H1 (cell line): Measurements from ENCODE around the gene CPZ. TPM values are rescaled to one million over a fixed set of nuclear protein-coding genes. Genes with fewer than 3 reads are reported as not detected.

Experiments
- CTCF ChIA-PET: fragments of 300-600 bp; sonication (Branson Sonifier 250); formaldehyde crosslinking; loops from one replicate; lab custom pipeline; 2021; ENCODE audit not compliant: partially characterized antibody; lab: Charles Lee
- POLR2A ChIA-PET: fragments of 300-600 bp; sonication (Branson Sonifier 250); formaldehyde crosslinking; loops from one replicate; lab custom pipeline; 2021; ENCODE audit warnings: inconsistent platforms; ENCODE audit not compliant: partially characterized antibody; lab: Charles Lee
- DNase-seq, 2 experiments: peaks; one replicate each; pipeline versions ENCODE4 v3.0.0 to v3.0.0-alpha.2; 2010 to 2022; ENCODE audit warnings: low spot score in 2 of 2, low read depth in 1 of 2, mixed read lengths in 1 of 2
- FAIRE-seq: peaks from 2 replicates; lab custom pipeline; 2011; peaks lifted over from hg19 to GRCh38; lab: Jason Lieb, UNC
- H2AFZ ChIP-seq: 2 replicates; pipeline ENCODE4 v1.8.1; 2012; ENCODE audit warnings: low read length, inconsistent platforms
- H2AK5ac ChIP-seq: 2 replicates; pipeline ENCODE4 v1.6.1; 2013; ENCODE audit warnings: low read depth, low read length
- H2BK120ac ChIP-seq: replicated peaks from 2 replicates; pipeline ENCODE3; 2013; ENCODE audit warnings: low read depth, low read length, inconsistent platforms
- H2BK12ac ChIP-seq: 2 replicates; pipeline ENCODE4 v1.6.1; 2013; ENCODE audit warnings: low read depth, low read length
- H2BK15ac ChIP-seq: 2 replicates; pipeline ENCODE4 v1.6.1; 2013; ENCODE audit warnings: low read length
- H2BK20ac ChIP-seq: 2 replicates; pipeline ENCODE4 v1.6.1; 2013; ENCODE audit warnings: low read length
- H2BK5ac ChIP-seq: 2 replicates; pipeline ENCODE4 v1.6.1; 2013; ENCODE audit warnings: low read depth, low read length
- H3K14ac ChIP-seq: 2 replicates; pipeline ENCODE4 v1.6.1; 2013; ENCODE audit warnings: inconsistent platforms; ENCODE audit not compliant: insufficient read length
- H3K18ac ChIP-seq: 2 replicates; pipeline ENCODE4 v1.6.1; 2013; ENCODE audit warnings: low read length; ENCODE audit errors: extremely low read depth
- H3K23ac ChIP-seq: 2 replicates; pipeline ENCODE4 v1.6.1; 2013; ENCODE audit warnings: inconsistent platforms; ENCODE audit not compliant: insufficient read length
- H3K23me2 ChIP-seq: 2 replicates; pipeline ENCODE4 v1.6.1; 2013; ENCODE audit warnings: low read depth, low read length
- H3K27ac ChIP-seq: 2 replicates; pipeline ENCODE4 v1.6.1; 2011; ENCODE audit warnings: low read depth, low read length, inconsistent platforms
- H3K27me3 ChIP-seq, 4 experiments: replicated peaks in 1 of 4; 1 replicate in 1 of 4; 2 replicates in 3 of 4; pipeline versions ENCODE4 v1.6.1 to v1.8.1; 2011 to 2013; ENCODE audit warnings: low read length in 3 of 4, mild to moderate bottlenecking in 3 of 4, inconsistent platforms in 2 of 4, mixed read lengths in 2 of 4, moderate library complexity in 1 of 4; ENCODE audit not compliant: control insufficient read depth in 3 of 4, insufficient read depth in 3 of 4; ENCODE audit errors: extremely low read depth in 1 of 4
- H3K36me3 ChIP-seq, 4 experiments: 2 replicates each; pipeline versions ENCODE4 v1.6.1 to v1.8.1; 2011 to 2013; ENCODE audit warnings: mild to moderate bottlenecking in 4 of 4, low read length in 3 of 4, moderate library complexity in 2 of 4, control low read depth in 1 of 4, inconsistent platforms in 1 of 4; ENCODE audit not compliant: insufficient read depth in 4 of 4, control insufficient read depth in 2 of 4
- H3K4ac ChIP-seq: replicated peaks from 2 replicates; pipeline ENCODE3; 2013; ENCODE audit warnings: low read length, low read depth, mixed read lengths, inconsistent platforms; ENCODE audit not compliant: insufficient read length
- H3K4me1 ChIP-seq, 4 experiments: replicated peaks in 1 of 4; 1 replicate in 1 of 4; 2 replicates in 3 of 4; pipeline versions ENCODE4 v1.6.1 to v1.8.1; 2011 to 2013; ENCODE audit warnings: low read length in 3 of 4, inconsistent platforms in 2 of 4, mixed read lengths in 1 of 4; ENCODE audit not compliant: insufficient read depth in 4 of 4, control insufficient read depth in 3 of 4
- H3K4me2 ChIP-seq, 2 experiments: 2 replicates each; pipeline versions ENCODE4 v1.6.1 to v1.8.1; 2011 to 2013; ENCODE audit warnings: low read depth in 2 of 2, low read length in 2 of 2, control low read depth in 1 of 2, inconsistent platforms in 1 of 2, mild to moderate bottlenecking in 1 of 2; ENCODE audit not compliant: insufficient read depth in 1 of 2
- H3K4me3 ChIP-seq, 4 experiments: fragments of 200-600, 300-600 bp in 1 of 4; sonication (generic), shearing (Covaris generic), sonication (Bioruptor Twin) in 1 of 4; 2 replicates each; pipeline versions ENCODE4 v1.5.1 to v1.8.1; 2011 to 2016; ENCODE audit warnings: low read length in 4 of 4, low read depth in 3 of 4, control low read depth in 2 of 4, inconsistent platforms in 2 of 4, mild to moderate bottlenecking in 2 of 4, mixed read lengths in 1 of 4, moderate library complexity in 1 of 4; ENCODE audit not compliant: insufficient read depth in 2 of 4; ENCODE audit errors: extremely low read depth in 1 of 4
- H3K56ac ChIP-seq: replicated peaks from 2 replicates; pipeline ENCODE3; 2013; ENCODE audit warnings: low read depth, mild to moderate bottlenecking, mixed read lengths, low read length, inconsistent platforms; ENCODE audit not compliant: insufficient read length
- H3K79me1 ChIP-seq: 2 replicates; pipeline ENCODE4 v1.6.1; 2013; ENCODE audit warnings: low read depth, low read length, control low read depth
- H3K79me2 ChIP-seq, 2 experiments: 2 replicates each; pipeline versions ENCODE4 v1.6.1 to v1.8.1; 2012 to 2013; ENCODE audit warnings: low read length in 2 of 2, mild to moderate bottlenecking in 2 of 2, inconsistent platforms in 1 of 2; ENCODE audit not compliant: insufficient read depth in 2 of 2, control insufficient read depth in 1 of 2
- H3K9ac ChIP-seq, 4 experiments: replicated peaks in 1 of 4; 1 replicate in 1 of 4; 2 replicates in 3 of 4; pipeline versions ENCODE4 v1.6.1 to v1.8.1; 2011 to 2013; ENCODE audit warnings: low read depth in 3 of 4, low read length in 3 of 4, control low read depth in 2 of 4, mild to moderate bottlenecking in 2 of 4, moderate library complexity in 2 of 4, inconsistent platforms in 1 of 4; ENCODE audit errors: extremely low read depth in 1 of 4
- H3K9me3 ChIP-seq, 2 experiments: 2 replicates each; pipeline versions ENCODE4 v1.6.1 to v1.8.1; 2012 to 2013; ENCODE audit warnings: mild to moderate bottlenecking in 2 of 2, moderate library complexity in 2 of 2, control low read depth in 1 of 2, inconsistent platforms in 1 of 2, low read depth in 1 of 2, low read length in 1 of 2, mixed read lengths in 1 of 2; ENCODE audit not compliant: insufficient read depth in 2 of 2
- H4K20me1 ChIP-seq, 2 experiments: replicated peaks in 1 of 2; 2 replicates each; pipeline versions ENCODE3 to v1.8.1; 2011 to 2013; ENCODE audit warnings: inconsistent platforms in 2 of 2, low read length in 2 of 2, mild to moderate bottlenecking in 1 of 2; ENCODE audit not compliant: insufficient read depth in 2 of 2, control insufficient read depth in 1 of 2
- H4K5ac ChIP-seq: 2 replicates; pipeline ENCODE4 v1.6.1; 2013; ENCODE audit warnings: low read length, low read depth, mixed read lengths, inconsistent platforms; ENCODE audit not compliant: insufficient read length
- H4K8ac ChIP-seq: 2 replicates; pipeline ENCODE4 v1.8.0; 2013; ENCODE audit warnings: mild to moderate bottlenecking, moderate library complexity, low read length, inconsistent platforms; ENCODE audit not compliant: insufficient read depth; ENCODE audit errors: extremely low read depth
- H4K91ac ChIP-seq: replicated peaks from 2 replicates; pipeline ENCODE3; 2013; ENCODE audit warnings: low read length, mixed read lengths, inconsistent platforms; ENCODE audit not compliant: insufficient read length
- BCL11A ChIP-seq, 2 experiments: IDR thresholded peaks; one replicate each; pipeline ENCODE4 v1.6.1; 2011; ENCODE audit warnings: low read depth in 2 of 2, low read length in 2 of 2, mild to moderate bottlenecking in 2 of 2
- EZH2 ChIP-seq: fragments of 200-600 bp; sonication (generic); IDR thresholded peaks from 2 replicates; pipeline ENCODE4 v1.7.1; 2012; ENCODE audit warnings: low read depth, mild to moderate bottlenecking, moderate library complexity, low read length, inconsistent platforms; ENCODE audit not compliant: severe bottlenecking
- KDM5A ChIP-seq: fragments of 200-600 bp; IDR thresholded peaks from 2 replicates; pipeline ENCODE4 v1.7.1; 2012; ENCODE audit warnings: mild to moderate bottlenecking, low read length, inconsistent platforms, mixed read lengths
- MAFK ChIP-seq: IDR thresholded peaks from 2 replicates; pipeline ENCODE4 v1.6.1; 2012; ENCODE audit warnings: low read depth, mild to moderate bottlenecking, improper control_type of control experiment, low read length
- POLR2AphosphoS5 ChIP-seq: IDR thresholded peaks from 2 replicates; pipeline ENCODE4 v1.6.1; 2011; ENCODE audit warnings: low read depth, low read length
- SUZ12 ChIP-seq: fragments of 200-600 bp; sonication (generic); IDR thresholded peaks from 2 replicates; pipeline ENCODE4 v1.6.1; 2012; ENCODE audit warnings: mild to moderate bottlenecking, inconsistent platforms, low read length, moderate library complexity, mixed read lengths
- YY1 ChIP-seq: IDR thresholded peaks from 2 replicates; pipeline ENCODE4 v1.6.1; 2011; ENCODE audit warnings: low read depth, mild to moderate bottlenecking, low read length
- whole genome bisulfite sequencing, 2 experiments: shearing (Covaris generic) in 1 of 2; methylation state at CpG; one replicate each; pipeline versions ENCODE4 v1.1.6 to v1.1.7; 2013 to 2015; ENCODE audit warnings: low lambda C conversion rate in 2 of 2, mixed read lengths in 2 of 2, inconsistent platforms in 1 of 2, low coverage in 1 of 2, missing lambda C conversion rate in 1 of 2; ENCODE audit not compliant: insufficient replicate concordance in 2 of 2, insufficient coverage in 1 of 2, insufficient read length in 1 of 2; ENCODE audit errors: extremely low coverage in 1 of 2, missing lambda C conversion rate in 1 of 2; 5-methylcytosine and 5-hydroxymethylcytosine counted together
- polyA plus RNA-seq, 7 experiments: library from polyadenylated mRNA; depleted of rRNA in 3 of 7; stranded (reverse) in 5 of 7; unstranded in 2 of 7; fragments of >200 nt in 5 of 7; fragments of 200-250 nt in 2 of 7; gene quantifications; 1 replicate in 5 of 7; 2 replicates in 1 of 7; 4 replicates in 1 of 7; pipeline versions ENCODE4 v1.2.1 to v1.2.3, GENCODE V29; 2011 to 2013; ENCODE audit warnings: missing spikeins in 2 of 7, mixed read lengths in 2 of 7
- total RNA-seq: library from RNA; stranded (reverse); fragmentation: NEBNext Ultra II Directional; extraction: Animal tissue kit (Norgen Biotek cat#: 25700); gene quantifications from 2 replicates; pipeline ENCODE4 v1.2.1, GENCODE V29; 2021
- TF ChIP-seq, protein P1 (sequence below): IDR thresholded peaks from 2 replicates; pipeline ENCODE4 v1.6.1; 2012; ENCODE audit warnings: low read length, inconsistent platforms
- TF ChIP-seq, protein P2 (sequence below): IDR thresholded peaks from 2 replicates; pipeline ENCODE4 v1.6.1; 2011; ENCODE audit warnings: low read length, improper control_type of control experiment

The CPZ gene
- total and polyA plus RNA-seq, 2 of the 8 experiments (the other 6 are each of a cell fraction or from before 2014, with no cell fraction given): 28.8 to 40.7 TPM

DNA sequence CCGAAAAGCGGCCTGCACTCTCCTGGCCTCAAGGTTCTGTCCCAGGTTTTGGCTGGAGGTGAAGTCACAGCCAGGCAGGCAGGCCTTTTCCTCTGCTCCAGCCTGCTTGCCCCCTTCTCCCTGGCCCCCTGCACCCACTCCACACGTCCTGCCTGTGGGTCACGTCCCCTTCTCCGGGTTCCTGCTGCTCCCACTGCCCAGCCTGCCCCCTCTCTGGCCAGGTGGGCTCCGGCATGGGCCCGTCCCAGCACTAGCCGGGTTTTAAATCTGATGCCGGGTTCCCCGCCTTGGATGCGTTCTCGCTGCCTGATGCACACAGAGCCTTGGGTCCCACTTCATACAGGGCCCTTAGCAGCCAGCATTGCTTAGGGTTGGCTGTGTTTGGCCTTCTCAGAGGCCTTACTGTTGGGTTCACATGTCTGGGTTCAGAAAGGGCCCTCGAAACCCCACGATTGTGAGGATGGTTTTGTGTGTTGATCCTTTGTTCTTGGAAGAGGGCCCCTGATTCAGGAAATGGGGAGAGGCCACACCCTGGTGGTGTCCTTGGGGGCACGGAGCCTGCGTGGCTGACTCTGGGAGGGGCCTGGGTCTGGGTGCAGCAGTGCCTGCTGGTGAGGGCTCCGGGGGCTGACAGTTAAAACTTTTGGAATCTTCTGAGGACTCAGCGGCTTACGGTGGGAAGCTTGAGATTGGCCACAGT, 6.0 kb downstream of the CPZ start:
- Histone ChIP-seq H3K9me3 (no peaks in the 10 kb centered on the region), H3K4me1 (peaks cover 0 to 8% (median 7%) of the 10 kb centered on the region in 4 experiments; a peak in 6 of 7 replicates), H3K18ac (no peak overlapping the region), H2BK5ac (no peak overlapping the region), H3K4me2 (no peak overlapping the region), H3K27me3 (0 out of 7 replicates have a peak, but pooled peaks cover 0 to 3% (median 0%) of the 10 kb centered on the region in 4 experiments), H3K36me3 (peaks cover 0 to 7% (median 5%) of the 10 kb centered on the region in 4 experiments; a peak in 4 of 8 replicates), H3K23me2 (peaks cover 3% of the 10 kb centered on the region; the same call in 1 of the 2 replicates), H3K23ac (no peak overlapping the region), H3K14ac (no peak overlapping the region), H3K79me1 (peaks cover 11% of the 10 kb centered on the region; the same call in 1 of the 2 replicates), H3K27ac (0 out of 2 replicates have a peak overlapping the region, but pooled peaks have one; percentile 45), H3K4ac (no peak overlapping the region), H4K91ac (no peak overlapping the region), H3K9ac (no peak overlapping the region), H2BK12ac (no peak overlapping the region), H2BK20ac (no peak overlapping the region), H2AK5ac (0 out of 2 replicates have a peak overlapping the region, but pooled peaks have one; percentile 39), H4K20me1 (peaks cover 10 to 23% of the 10 kb centered on the region in 2 experiments), H2BK120ac (no peak overlapping the region), H3K79me2 (peaks cover 0 to 20% of the 10 kb centered on the region in 2 experiments; a peak in 1 of 4 replicates), H3K4me3 (no peak overlapping the region), H4K5ac (no peak overlapping the region), H2BK15ac (no peak overlapping the region), H2AFZ (no peak overlapping the region), H3K56ac (no peak overlapping the region), H4K8ac (peak overlapping the region; percentile 38; the same call in 1 of the 2 replicates)
- DNase-seq (no peak), FAIRE-seq (no peak)
- 95% methylated on average over 19 of the region's 19 CpGs; no CpG with 5 or more reads in 1 of the 2 experiments for WGBS, 2 experiments
- ChIA-PET POLR2A (interaction anchor here (1.2 kb wide), 1 partner anchor 9 kb away, joined by 6 read pairs; no protein-coding TSS in a partner anchor), CTCF (interaction anchor here (0.9 to 3.5 kb wide), 7 partner anchors 9 to 129 kb away, joined by 3 to 34 read pairs (median 4); no protein-coding TSS in a partner anchor)
- TF ChIP-seq BCL11A (IDR thresholded peaks at IDR 0.05; ENCODE audit: low read depth in 2 of 2, low read length in 2 of 2) (no peak), MAFK (no peak), EZH2 (no peak), SUZ12 (no peak), KDM5A (no peak), POLR2AphosphoS5 (no peak), YY1 (no peak)
- TF ChIP-seq, protein P1, sequence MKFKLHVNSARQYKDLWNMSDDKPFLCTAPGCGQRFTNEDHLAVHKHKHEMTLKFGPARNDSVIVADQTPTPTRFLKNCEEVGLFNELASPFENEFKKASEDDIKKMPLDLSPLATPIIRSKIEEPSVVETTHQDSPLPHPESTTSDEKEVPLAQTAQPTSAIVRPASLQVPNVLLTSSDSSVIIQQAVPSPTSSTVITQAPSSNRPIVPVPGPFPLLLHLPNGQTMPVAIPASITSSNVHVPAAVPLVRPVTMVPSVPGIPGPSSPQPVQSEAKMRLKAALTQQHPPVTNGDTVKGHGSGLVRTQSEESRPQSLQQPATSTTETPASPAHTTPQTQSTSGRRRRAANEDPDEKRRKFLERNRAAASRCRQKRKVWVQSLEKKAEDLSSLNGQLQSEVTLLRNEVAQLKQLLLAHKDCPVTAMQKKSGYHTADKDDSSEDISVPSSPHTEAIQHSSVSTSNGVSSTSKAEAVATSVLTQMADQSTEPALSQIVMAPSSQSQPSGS: no peak
- TF ChIP-seq, protein P2, sequence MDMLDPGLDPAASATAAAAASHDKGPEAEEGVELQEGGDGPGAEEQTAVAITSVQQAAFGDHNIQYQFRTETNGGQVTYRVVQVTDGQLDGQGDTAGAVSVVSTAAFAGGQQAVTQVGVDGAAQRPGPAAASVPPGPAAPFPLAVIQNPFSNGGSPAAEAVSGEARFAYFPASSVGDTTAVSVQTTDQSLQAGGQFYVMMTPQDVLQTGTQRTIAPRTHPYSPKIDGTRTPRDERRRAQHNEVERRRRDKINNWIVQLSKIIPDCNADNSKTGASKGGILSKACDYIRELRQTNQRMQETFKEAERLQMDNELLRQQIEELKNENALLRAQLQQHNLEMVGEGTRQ: no peak
